NOMO-1 (cell line): ENCODE results near the gene ZNF154.

Experiments used
- DNase-seq, 2 experiments: peaks; one replicate each; lab custom pipeline; 2025; ENCODE audit not compliant: unreplicated experiment in 2 of 2; lab: John Stamatoyannopoulos, UW

Gene ZNF154

DNA sequence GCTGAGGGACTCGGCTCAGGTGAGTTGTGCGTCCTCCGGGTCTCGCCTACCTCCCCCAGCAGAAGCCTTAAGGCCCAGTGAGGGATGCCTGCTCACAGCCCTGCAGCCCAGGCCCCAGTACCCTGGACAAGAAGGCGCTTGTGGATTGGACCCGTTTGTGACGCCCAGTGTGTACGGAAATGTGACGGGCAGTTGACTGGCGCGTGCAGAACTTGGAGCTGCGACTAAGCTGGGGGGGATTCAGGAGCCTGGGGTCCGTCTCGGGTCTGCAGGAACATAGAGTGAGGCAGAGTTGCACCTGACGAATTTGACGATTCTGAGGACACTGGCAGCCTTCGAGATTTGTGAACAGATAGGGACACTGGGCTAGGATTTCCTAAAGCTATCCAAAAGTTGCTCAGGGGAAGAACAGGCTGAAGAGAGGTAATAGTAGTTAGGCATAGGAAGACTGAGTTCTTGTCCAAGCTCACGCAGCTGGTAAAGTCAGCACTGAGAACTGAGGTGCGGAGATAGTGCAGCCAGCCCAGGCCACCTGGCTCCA, 26.7 kb downstream of the ZNF154 start:
- DNase-seq, result peak; percentile 33 to 45

DNA sequence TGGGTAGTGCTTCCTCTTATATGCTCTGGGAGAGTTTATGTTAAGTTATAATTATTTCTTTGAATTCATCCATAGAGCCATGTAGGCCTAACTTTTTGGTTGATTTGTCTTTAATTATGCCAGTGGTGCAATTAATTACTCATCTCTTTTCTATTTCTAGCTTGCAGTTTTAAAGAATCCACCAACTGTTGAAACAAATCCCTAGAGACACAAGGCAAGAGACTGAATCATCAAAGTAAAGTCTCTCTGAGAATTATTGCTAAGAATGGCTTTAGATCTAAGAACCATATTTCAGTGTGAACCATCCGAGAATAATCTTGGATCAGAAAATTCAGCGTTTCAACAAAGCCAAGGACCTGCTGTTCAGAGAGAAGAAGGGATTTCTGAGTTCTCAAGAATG, 33.1 kb downstream of the ZNF154 start:
- DNase-seq, result no peak

GRCh38 chr19:57672466-57672865, 36.5 kb downstream of the ZNF154 start:
- no peak for DNase-seq

- no peak for DNase-seq
Observed at GRCh38 chr19:57671124-57671895, 37.7 kb downstream of the ZNF154 start.

- DNase-seq, result no peak
Observed at GRCh38 chr19:57668635-57669034, 40.4 kb downstream of the ZNF154 start, which contains the start of gene ZSCAN4. ZSCAN4 (plus strand) TSS chr19:57668935; CDS start chr19:57676146, 7,211 bp downstream.

GRCh38 chr19:57667228-57667627, 41.8 kb downstream of the ZNF154 start:
- no peak for DNase-seq

DNA sequence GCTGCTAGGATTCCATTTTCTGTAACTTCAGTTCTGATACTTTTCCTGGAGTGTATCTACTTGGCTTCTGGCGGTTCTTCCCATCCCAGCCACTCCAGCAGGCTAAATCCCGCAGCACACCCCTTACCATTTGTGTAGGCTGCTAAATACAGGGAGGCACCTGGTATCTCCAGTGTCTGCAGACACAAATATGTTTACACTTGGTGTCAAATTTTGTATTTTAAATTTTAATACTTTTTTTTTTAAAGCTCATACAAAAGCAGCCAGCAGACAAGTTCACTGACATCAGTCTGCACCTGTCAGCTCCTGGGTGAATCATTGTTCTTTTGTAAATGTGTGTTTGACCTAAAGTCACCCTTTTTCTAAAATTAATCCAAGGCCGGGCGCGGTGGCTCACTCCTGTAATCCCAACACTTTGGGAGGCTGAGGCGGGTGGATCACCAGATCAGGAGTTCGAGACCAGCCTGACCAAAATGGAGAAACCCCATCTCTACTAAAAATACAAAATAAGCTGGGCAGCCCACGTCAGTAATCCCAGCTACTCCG, 43.7 kb downstream of the ZNF154 start:
- no peak for DNase-seq

GRCh38 chr19:57664269-57665127, 44.5 kb downstream of the ZNF154 start:
- no peak for DNase-seq

GRCh38 chr19:57656346-57656745, 52.7 kb downstream of the ZNF154 start:
- no peak for DNase-seq

GRCh38 chr19:57655443-57655842, 53.6 kb downstream of the ZNF154 start:
- DNase-seq, result no peak

GRCh38 chr19:57653689-57654088, 55.3 kb downstream of the ZNF154 start:
- no peak for DNase-seq

GRCh38 chr19:57651654-57651996, 57.4 kb downstream of the ZNF154 start:
- DNase-seq, result no peak

DNA sequence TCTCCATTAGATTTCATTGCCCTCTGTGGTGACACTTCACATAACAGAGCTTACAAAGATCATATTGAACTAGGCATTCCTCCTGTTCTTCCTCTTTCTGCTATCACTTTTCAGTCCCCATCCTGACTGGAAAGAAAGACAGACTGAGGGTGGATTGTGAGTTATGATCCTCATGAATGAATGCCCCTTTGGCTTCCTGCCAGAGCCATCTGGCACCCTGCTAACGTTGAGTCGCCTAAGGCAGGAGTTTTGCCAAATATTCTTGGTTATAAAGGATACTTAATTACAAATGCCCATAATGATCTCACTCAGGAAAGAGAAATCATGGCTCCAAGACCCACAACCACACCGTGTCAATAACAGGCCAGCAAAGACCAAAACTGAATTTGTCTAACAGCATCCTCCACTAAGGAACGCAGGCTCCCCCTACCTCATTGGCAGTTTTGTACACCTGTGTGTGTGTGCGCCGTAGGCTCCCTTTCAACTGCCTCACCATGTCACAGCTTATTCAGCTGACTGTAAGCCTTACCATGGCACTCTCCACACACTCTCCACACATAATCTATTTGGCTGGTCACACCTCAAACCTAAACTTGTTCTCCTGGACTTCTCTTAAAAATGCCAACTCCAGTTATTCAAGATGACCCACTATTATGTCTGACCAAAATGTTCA, 60.5 kb downstream of the ZNF154 start:
- no peak for DNase-seq
